ENCODE measurements around the gene CCL2. TPM values are rescaled to one million over a fixed set of nuclear protein-coding genes. Genes with fewer than 3 reads are reported as not detected.
A peak's percentile ranks its signal among the peaks of the same experiment; 100 is the strongest.

CCL2 gene
- total RNA-seq, 1 donor from 2014 or later = 33.4 TPM

GRCh38 chr17:34300652-34301370 is 45.7 kb downstream of the CCL2 start:
- ATAC-seq (peak; percentile 57), DNase-seq (ENCODE audit: missing footprints) (no peak)
- intact Hi-C loops (cut with DNase I) = loop anchor here (2.0 kb wide), 1 partner anchor 66 kb away; no protein-coding TSS in a partner anchor

GRCh38 chr17:34301986-34302385 is 46.9 kb downstream of the CCL2 start:
- DNase-seq (ENCODE audit: missing footprints) (no peak), ATAC-seq (no peak)
- intact Hi-C loops (cut with DNase I) = loop anchor here (2.0 kb wide), 1 partner anchor 67 kb away; no protein-coding TSS in a partner anchor

GRCh38 chr17:34302636-34303035 is 47.6 kb downstream of the CCL2 start:
- no peak for ATAC-seq
- no peak for DNase-seq (ENCODE audit: missing footprints)
- intact Hi-C loops (cut with DNase I) = no loop called here

GRCh38 chr17:34303606-34304005 is 48.5 kb downstream of the CCL2 start:
- intact Hi-C loops (cut with DNase I) = loop anchor here (2.0 kb wide), 1 partner anchor 19 kb away; the partner anchor contains the start of gene CCL11
- ATAC-seq = no peak
- no peak for DNase-seq (ENCODE audit: missing footprints)

GRCh38 chr17:34305061-34305460 is 50.0 kb downstream of the CCL2 start:
- intact Hi-C loops (cut with DNase I) = loop anchor here (2.0 to 5.0 kb wide), 3 partner anchors 20 to 57 kb away; partner anchors contain the start of genes CCL1 and CCL11
- ATAC-seq (no peak), DNase-seq (ENCODE audit: missing footprints) (no peak)

GRCh38 chr17:34305606-34306005 is 50.5 kb downstream of the CCL2 start:
- ATAC-seq = no peak
- intact Hi-C loops (cut with DNase I) = loop anchor here (2.0 to 5.0 kb wide), 4 partner anchors 21 to 105 kb away; partner anchors contain the start of genes CCL1 and CCL11
- no peak for DNase-seq (ENCODE audit: missing footprints)

- peak; percentile 73 for ATAC-seq
- intact Hi-C loops (cut with DNase I) = loop anchor here (2.0 to 5.0 kb wide), 3 partner anchors 54 to 106 kb away; partner anchors contain the start of gene CCL1
- DNase-seq (ENCODE audit: missing footprints) = no peak
Measured at GRCh38 chr17:34306466-34306865, 51.4 kb downstream of the CCL2 start.

Other genes with a start within 250 kb of the CCL2 start
- not detected for gene CCL7, start 14.9 kb downstream of the CCL2 start, total RNA-seq
- 5.4 TPM for gene CCL11, start 30.5 kb downstream of the CCL2 start, total RNA-seq
- not detected for gene CCL8, start 64.2 kb downstream of the CCL2 start, total RNA-seq
- gene CCL13, start 101.2 kb downstream of the CCL2 start, total RNA-seq = 1.2 TPM
- gene CCL1, start 107.9 kb downstream of the CCL2 start, total RNA-seq = not detected